HG03175 (cell line): Measurements from ENCODE around the gene OR2T34.
"Not testable (repeated sequence)": the region's sequence is repeated elsewhere in the genome, so short reads cannot be mapped to it uniquely, and the experiment has no call there.

Experiments used
- ATAC-seq: cut with Tn5 transposase; IDR thresholded peaks from one replicate; pipeline ENCODE4 v1.9.1; 2021; ENCODE audit warnings: mild to moderate bottlenecking, moderate library complexity; ENCODE audit not compliant: unreplicated experiment

OR2T34 gene, protein sequence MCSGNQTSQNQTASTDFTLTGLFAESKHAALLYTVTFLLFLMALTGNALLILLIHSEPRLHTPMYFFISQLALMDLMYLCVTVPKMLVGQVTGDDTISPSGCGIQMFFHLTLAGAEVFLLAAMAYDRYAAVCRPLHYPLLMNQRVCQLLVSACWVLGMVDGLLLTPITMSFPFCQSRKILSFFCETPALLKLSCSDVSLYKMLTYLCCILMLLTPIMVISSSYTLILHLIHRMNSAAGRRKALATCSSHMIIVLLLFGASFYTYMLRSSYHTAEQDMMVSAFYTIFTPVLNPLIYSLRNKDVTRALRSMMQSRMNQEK

DNA sequence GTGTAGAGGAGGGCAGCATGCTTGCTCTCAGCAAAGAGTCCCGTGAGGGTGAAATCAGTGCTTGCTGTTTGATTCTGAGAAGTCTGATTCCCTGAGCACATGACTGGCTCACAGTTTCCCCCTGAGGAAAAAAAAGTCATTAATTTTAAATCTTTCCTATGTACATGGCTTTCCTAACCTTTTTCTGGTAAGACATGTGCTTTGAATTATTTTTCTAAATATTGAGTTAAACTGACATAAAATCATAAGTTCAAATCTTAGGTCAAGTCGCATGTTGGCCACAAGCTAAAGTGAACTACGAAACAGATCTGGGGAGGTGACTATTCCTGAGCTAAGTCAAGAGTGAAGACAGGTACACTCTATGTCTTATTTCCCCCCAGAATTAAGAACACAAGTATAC is at the start of gene OR2T34:
Gene OR2T34 (minus strand): TSS at position 101 of the 400 bp plus-strand sequence. CDS start 0 bp downstream, at position 101.
- not testable (repeated sequence) for ATAC-seq

DNA sequence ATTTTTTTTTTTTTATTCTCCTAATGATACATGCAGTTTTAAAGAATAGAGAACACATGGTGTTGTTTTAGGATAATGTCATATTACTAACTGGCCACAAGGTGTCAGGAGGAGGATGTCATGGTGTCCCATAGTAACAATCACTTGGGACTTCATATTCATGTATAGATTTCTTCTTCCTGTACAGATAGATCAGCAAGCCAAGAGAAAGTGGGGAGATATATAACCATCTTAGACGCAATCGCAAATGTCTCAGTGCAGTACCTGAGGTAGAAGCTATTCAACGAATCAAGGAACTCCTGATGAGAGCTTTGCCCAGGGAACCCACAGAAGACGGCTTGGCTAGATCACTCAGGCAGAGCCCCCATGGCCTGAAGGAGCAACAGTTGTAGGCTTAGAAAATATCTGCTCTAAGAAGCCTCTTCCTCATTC is 48.0 kb upstream of the OR2T34 start:
- ATAC-seq = peak; percentile 96

DNA sequence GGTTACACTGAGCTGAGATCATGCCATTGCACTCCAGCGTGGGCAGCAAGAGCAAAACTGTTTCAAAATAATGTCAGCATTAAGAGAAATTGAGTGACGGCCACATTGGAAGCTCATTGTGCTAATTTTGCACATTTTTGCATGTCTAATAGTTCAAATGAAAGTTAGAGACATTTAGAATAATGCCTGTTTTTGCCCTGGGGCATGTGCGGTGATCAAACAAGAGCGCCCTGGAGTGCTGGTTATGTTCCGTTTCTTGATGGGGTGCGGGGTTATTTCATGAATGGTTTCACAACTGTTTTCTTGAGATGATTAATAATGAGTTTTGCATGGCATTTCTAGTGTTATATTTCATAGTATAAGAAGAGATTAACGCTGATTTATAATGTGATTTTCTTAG is 47.2 kb upstream of the OR2T34 start:
- no peak for ATAC-seq

DNA sequence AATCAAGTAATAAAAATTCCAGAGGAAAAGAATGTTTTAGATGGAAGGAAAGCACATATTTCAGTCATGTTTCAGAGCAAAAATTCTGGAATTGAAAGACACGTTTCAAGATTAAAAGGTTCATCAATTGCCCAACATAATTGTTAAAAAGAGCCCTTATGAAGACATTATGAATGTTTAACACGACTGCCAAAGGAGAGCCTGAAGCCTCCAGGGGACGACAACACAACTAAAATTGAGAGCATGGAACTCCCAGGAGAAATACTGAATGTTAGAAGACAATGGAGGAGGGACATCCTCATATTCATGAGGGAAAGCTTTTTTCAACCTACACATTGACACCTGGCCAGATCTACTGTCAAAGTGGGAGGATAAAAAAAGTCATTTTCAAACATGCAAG is 44.3 kb upstream of the OR2T34 start:
- ATAC-seq = no peak

DNA sequence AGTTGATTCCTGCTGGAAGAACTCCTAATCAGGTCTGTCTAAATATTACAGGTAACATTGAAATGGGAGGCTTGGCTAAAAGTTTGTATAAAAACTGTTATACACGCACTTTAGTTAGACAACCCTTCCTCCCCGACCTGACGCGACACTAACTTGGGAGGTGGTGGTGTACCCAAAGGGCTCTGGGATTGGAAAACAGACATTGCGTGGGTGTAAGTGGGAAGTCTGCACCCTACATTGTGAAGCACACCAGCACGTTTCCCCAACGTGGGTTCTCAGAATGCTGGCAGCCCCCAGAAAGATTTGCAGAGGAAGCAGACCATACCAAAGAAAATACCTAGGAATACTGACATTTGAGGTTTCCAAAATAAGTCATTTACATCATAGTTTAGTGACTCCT is 43.6 kb upstream of the OR2T34 start:
- no peak for ATAC-seq

DNA sequence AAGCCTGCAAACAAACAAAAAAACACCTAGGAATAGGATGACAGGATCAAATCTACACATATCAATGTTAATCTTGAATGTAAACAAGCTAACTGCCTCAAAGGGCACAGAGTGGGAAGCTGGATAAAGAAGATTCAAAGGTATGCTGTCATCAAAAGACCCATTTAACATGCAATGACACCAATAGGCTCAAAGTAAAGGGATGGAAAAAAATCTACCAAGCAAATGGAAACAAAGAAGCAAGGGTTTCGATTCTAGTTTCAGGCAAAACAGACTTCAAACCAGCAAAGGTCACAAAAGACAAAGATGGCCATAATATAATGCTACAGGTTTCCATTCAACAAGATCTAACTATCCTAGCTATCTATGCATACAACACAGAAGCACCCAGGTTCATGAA is 39.2 kb upstream of the OR2T34 start:
- no peak for ATAC-seq

DNA sequence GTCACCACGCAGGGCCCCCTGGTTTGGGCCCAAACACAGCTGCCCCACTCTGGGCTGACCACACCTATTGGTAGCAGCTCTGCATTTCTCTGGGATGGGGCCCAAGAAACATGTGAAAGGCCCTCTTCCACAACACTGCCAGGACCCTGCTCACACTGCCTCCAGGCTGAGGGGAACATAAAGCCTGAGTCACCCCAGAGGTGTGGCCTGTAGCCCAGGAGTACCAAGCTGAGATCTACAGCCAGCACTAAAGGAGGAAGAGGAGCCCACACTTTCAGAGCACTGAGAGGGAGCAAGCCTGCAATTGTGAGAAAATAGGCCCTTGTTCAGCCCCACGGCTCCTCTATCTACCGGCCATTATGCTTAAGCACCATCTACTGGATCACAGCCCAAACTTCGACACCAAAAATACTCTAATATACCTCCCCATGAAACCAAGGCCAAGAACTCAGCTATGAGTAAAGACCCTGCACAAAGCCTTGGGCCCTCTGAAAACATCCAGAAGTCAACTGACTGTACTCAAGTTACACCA is 37.4 kb upstream of the OR2T34 start:
- ATAC-seq = no peak

DNA sequence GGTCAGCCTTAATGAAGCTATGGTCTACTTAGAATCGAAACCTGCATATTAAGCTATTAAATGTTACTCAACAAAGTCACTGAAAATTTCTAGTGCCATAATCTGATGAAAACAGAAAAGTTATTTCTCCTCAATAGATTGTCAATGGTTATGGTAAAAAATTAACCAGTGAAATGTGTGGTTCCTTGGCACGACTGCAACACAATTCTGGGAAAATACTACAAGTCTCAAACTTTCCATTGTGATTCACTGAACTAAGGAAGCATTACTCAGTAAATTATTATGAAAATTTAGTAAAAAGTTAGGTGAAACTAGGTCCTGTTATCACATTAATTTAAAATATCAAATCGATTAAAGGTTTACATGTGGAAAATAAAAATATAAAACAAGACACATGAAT is 35.7 kb upstream of the OR2T34 start:
- no peak for ATAC-seq

DNA sequence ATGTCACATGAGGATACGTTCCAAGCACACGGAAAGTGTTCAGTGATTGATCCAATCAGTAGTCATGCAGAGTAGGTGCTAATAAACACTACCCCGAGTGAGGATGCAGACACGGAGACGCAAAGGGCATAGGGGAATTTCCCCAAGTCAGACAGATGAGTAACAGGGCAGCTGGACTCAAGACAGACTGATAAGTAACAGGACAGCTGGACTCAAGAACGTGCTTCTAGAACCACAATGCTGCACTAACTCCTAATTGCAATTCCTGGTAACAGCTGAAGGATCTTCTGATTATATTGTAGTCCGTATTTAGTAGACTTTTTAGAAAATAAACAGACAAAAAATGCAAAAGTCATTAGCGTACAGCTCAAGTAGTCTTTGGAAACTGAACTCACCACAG is 24.8 kb upstream of the OR2T34 start:
- no peak for ATAC-seq

DNA sequence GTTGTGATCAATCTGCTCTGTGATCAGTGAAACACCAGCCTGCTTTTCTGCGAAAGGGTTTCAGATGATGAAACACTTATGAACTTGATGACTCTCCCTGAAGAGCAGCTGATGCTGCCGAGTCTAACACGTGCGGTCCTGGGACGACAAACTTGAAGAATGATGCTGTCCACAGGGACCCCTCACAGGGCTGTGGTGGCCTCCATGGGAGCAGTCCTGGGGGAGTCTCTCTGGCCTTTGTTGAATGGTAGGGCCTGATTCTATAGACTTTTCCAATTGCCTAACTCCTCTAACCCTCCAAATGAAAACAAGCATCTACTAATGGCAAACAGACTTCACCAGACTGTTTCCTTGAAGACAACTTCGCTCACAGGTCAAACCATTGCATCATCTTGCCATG is 23.0 kb upstream of the OR2T34 start, which contains the start of gene OR2T10:
Gene OR2T10 (minus strand): TSS at position 112 of the 400 bp plus-strand sequence. CDS start 3,932 bp downstream, outside the sequence.
- no peak for ATAC-seq

DNA sequence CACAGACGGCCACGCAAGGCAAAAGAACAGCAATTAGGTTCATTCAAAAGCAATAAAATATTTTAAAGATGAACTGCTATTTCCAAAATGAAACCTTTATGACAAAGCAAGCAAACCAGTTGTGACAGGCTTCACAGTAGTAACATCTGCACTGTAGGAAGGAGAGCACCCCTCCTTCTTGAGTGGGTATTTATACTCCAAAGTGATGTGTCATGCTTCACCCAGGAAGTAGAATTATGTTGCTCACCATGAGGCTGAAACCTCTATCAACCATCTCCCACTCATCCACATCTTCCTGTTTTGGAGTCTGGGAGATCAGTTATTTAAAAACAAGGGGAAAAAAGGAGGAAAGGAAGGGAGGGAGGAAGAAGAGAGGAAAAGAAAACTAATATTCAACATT is 22.1 kb upstream of the OR2T34 start:
- ATAC-seq = no peak

DNA sequence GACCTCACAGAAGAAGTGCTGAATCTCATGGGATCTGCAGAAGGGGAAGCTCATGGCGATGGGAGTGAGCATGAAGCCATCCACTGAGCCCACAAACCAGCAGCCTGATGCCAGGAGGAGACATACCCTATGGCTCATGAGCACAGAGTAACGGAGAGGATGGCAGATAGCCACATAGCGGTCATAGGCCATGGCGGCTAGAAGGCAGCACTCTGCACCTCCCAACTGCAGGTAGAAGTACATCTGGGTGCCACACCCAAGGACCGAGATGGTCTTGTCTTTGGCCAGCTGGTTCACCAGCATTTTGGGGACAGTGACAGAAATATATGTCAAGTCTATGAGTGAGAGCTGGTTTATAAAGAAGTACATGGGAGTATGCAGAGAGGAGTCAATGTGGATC is 18.7 kb upstream of the OR2T34 start:
- no peak for ATAC-seq

DNA sequence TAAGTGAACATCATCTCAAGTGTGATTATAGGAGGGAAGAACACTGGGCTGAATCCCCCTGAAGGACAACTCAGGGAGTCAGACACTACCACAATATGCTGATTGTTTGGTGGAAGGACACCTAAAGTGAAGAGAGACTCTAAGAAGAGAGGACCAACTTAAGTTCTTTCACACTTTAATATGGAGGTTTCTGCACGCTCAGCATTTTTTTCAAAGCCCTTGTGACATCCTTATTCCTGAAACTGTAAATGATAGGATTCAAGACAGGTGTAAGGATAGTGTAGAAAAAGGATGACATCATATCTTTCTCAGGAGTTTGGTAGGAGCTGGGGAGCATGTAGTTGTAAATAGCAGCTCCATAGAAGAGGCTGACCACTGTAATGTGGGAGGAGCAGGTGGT is 18.1 kb upstream of the OR2T34 start:
- no peak for ATAC-seq

DNA sequence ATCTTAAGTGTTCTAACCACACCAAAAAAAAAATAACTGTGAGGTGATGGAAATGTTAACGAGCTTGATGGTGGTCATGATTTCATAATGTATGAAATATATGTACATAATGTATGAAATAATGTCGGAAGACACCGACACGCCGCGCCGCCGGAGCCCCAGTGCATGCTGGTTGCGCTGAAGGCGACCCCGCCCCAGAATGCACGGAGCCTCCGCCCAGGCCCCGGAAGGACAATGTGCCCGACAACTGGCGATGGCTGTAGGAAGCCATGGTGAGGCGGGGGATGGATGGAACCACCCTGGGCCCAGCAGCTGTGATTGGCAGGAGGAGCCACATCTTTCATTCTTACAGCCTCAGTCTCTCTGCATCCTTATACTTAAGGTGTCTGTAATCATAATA is 15.5 kb upstream of the OR2T34 start:
- no peak for ATAC-seq

DNA sequence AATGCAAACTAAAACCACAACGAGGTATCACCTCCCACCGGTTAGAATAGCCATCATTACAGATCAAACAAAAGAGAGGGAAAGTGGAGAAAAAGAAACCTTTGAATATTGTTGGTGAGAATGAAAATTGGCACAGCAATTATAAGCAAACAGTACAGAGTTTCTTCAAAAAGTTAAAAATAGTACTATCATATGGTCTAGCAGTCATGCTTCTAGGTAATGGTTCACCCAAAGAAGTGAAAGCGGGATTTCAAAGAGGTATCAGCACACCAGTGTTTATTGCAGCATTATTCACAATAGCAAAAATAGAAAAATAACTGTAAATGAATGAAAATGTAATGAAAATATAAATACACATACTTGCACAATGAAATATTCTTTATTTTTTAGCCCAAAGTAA is 14.8 kb upstream of the OR2T34 start:
- ATAC-seq = no peak

DNA sequence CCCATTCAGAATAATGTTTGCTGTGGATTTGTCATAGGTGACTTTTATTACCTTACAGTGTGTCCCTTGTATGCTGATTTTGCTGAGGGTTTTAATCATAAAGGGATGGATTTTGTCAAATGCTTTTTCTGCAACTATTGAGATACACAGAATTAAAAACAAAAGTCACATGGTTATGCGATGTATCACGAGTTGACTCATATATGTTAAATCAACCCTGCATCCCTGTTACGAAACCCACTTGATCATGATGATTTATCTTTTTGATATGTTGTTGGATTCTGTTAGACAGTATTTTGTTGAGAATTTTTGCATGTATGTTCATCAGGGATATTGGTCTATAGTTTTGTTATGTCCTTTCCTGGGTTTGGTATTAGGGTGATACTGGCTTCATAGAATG is 10.7 kb upstream of the OR2T34 start:
- ATAC-seq = no peak

DNA sequence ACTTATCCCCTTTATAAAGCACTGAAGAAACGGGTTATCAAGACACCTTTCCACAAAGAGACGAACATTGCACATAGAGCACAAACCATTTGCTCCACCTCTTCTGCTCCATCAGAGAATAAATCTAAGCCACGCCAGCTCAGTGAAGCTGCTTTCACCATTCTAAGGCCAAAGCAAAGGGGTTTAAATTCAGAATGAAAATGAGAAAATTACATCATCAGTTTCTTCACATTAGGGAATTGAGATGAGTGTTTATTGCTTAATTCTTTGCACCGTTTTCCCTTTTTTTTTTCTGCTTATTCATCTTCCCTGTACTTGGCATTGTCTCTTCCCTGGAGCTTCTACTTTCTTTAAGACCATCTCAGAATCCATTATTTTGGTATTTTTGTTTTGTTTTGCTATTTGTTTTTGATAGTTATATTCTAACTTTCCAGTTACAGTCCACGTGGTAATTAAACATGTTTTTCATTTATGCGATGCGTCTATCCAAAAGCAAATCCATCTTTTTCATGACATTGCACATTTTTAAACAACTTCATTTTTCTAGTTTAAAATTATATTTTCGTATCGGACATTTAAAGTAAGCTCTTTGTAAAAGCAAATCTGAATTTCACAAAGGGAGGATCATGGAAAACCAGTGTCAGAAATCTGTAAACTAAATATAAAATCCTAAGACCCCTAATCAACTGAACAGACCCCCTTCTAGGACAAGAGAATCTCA is 1.9 kb upstream of the OR2T34 start:
- ATAC-seq = no peak

DNA sequence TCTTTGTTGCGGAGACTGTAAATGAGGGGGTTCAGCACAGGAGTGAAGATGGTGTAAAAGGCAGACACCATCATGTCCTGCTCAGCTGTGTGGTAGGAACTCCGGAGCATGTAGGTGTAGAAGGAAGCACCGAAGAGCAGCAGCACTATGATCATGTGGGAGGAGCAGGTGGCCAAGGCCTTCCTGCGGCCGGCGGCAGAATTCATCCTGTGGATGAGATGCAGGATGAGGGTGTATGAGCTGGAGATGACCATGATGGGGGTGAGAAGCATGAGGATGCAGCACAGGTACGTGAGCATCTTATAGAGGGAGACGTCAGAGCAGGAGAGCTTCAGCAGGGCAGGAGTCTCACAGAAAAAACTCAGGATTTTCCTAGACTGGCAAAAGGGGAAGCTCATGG is 701 bp downstream of the OR2T34 start:
- not testable (repeated sequence) for ATAC-seq

DNA sequence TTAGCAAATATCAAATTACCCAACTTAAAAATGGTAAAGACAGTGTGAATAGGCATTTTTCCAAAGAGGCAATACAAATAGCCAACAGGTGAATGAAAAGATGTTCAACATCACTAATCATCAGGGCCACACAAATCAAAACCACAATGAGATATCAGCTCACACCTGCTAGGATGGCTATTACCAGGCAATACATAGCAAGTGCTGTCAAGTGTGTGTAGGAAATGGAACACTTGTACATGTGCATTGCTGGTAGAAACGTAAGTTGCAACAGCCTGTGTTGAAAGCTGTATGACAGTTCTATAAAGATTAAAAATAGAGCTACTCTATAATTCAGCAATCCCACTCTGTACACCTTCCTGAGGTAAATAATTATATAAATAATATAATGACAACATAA is 2.5 kb downstream of the OR2T34 start:
- peak; percentile 95 for ATAC-seq

DNA sequence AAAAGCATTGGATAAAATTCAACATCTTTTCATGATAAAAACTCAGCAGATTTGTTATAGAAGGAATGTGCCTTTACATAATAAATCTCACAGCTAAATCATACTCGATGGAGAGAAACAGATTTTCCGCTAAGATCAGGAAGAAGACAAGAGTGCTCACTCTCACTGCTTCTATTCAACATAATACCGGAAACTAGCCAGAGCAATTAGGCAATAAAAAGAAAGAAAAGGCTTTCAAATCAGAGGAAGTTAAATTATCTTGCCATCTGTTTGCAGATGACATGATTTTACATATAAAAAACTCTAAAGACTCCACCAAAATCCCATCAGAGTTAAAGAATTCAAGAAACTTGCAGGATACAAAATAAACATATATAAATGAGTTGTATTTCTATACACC is 3.7 kb downstream of the OR2T34 start:
- ATAC-seq = not testable (repeated sequence)

DNA sequence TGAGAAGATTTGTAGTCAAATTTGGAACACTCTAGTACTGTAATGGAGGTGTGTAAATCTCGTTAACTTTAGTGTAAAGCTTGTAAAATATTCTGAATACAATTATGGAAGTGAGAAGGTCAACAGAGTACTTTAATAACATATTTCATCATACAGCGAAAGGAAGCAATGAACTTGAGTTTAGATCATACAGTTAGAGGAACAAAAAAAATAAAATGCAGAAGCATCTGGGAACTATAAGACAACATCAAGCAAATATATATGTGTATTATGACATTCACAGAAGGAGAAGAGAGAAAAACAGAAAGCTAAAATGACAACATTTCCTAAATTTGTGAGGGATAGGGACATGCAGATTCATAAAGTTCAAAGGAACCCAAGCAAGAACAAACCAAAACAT is 5.5 kb downstream of the OR2T34 start:
- not testable (repeated sequence) for ATAC-seq
